SU-DHL-6 (cell line): Measurements from ENCODE around the gene L3HYPDH.

Source experiments
- CTCF ChIP-seq: fragments of 200-600 bp; sonication (generic); IDR thresholded peaks from one replicate; pipeline ENCODE4 v1.5.1; 2017; ENCODE audit warnings: antibody characterized with exemption, mild to moderate bottlenecking, low read length, moderate library complexity; ENCODE audit not compliant: insufficient read depth, poor library complexity, severe bottlenecking
- EZH2phosphoT487 ChIP-seq: fragments of 200-600 bp; sonication (generic), shearing (Covaris generic); conservative IDR thresholded peaks from 2 replicates; pipeline ENCODE4 v1.6.1; 2018; ENCODE audit warnings: mild to moderate bottlenecking, antibody characterized with exemption, low read length, moderate library complexity, mixed read lengths

- no peak for TF ChIP-seq EZH2phosphoT487
- no peak for TF ChIP-seq CTCF
Measured at GRCh38 chr14:59455411-59455810, 28.8 kb downstream of the L3HYPDH start.
